Liver (tissue), 3 donors: ENCODE measurements around the gene MRPL50.

Experiments
- CTCF ChIP-seq: fragments of 150-350 bp; IDR thresholded peaks from 2 replicates; pipeline ENCODE4 v1.5.1; 2017; ENCODE audit warnings: improper control_type of control experiment, low read depth, low read length; ENCODE audit not compliant: missing input control
- HNF4A ChIP-seq, 2 donors: conservative IDR thresholded peaks; 2 replicates each; pipeline ENCODE4 v1.6.1; 2016; ENCODE audit warnings: antibody characterized with exemption in 2 of 2, mild to moderate bottlenecking in 2 of 2
- HNF4G ChIP-seq: IDR thresholded peaks from 2 replicates; pipeline ENCODE4 v1.6.1; 2016; ENCODE audit warnings: antibody characterized with exemption
- RAD21 ChIP-seq, 2 donors: IDR thresholded peaks; 2 replicates each; pipeline ENCODE4 v1.6.1; 2016; ENCODE audit warnings: antibody characterized with exemption in 2 of 2, mild to moderate bottlenecking in 2 of 2
- TAF1 ChIP-seq: conservative IDR thresholded peaks from 2 replicates; pipeline ENCODE4 v1.6.1; 2016; ENCODE audit warnings: antibody characterized with exemption, mild to moderate bottlenecking
- donor health status: healthy.
- donor health status: healthy.

DNA sequence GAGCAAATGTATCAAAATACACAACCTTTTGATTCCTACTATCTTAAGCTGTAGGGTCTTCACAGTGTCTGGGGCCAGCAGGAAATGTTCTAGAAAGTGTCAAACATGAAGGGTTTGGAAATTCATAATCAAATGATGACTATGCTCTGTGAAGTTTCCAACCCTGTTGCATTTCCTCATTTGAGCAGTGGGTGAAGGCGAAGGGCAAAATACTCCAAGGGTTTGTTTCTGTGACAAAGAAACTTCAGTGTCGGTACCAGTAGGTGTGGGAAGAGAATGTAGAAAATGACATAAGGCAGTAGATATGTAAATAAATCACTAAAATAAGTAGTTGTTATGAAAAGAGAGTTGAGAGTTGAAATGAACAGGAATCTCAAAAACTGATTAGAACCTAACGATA, 36.6 kb upstream of the MRPL50 start:
- no peak for TF ChIP-seq CTCF
- no peak for TF ChIP-seq RAD21 (IDR thresholded peaks at IDR 0.05)
- TF ChIP-seq HNF4A (conservative IDR thresholded peaks at IDR 0.05) = no peak
- TF ChIP-seq HNF4G = no peak
- TF ChIP-seq TAF1 = no peak
